ENCODE results near the gene MSH4.
"Not testable (repeated sequence)": the region's sequence is repeated elsewhere in the genome, so short reads cannot be mapped to it uniquely, and the experiment has no call there.

Gene MSH4

DNA sequence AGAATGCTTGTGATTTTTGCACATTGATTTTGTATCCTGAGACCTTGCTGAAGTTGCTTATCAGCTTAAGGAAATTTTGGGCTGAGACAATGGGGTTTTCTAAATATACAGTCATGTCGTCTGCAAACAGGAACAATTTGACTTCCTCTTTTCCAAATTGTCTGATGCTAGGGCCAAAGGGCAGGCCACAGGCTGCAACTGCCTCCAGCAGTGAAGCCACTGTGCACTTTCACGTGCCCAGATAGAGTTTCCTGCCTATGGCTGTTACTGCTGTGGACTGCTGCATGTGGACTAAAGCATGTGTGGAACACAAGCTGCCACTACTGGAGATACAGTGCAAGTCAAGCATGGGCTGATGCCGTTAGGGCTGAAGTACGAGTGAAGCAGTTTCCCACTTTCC, 146.4 kb downstream of the MSH4 start:
- H3K9ac ChIP-seq (ENCODE audit: low read length); H3K27ac ChIP-seq (ENCODE audit: low read depth, low read length): not testable (repeated sequence)

DNA sequence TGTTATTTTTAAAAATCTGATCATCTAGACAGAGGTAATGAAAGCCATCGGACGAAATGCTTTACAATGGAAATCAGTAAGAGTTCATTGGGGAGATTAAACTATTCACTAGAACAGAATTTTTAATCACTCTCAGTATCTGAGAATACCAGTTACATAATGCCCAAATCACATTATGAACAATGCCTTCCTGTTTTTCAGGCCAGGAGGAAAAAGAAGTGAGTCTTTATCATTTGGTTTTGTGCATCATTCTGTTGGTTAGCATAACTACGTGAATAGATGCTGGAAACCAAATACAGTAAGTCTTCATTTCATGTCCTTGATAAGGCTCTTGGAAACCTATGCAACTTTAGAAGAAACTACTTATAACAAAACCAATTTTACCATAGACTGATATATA, 153.5 kb downstream of the MSH4 start:
- Histone ChIP-seq H3K27me3 (ENCODE audit: control insufficient read depth, insufficient read depth, low read length) (no peaks in the 10 kb centered on the region), H3K36me3 (ENCODE audit: control insufficient read depth, insufficient read depth, low read length) (no peaks in the 10 kb centered on the region), H3K4me3 (ENCODE audit: low read depth, low read length) (no peak overlapping the region), H3K9me3 (ENCODE audit: control insufficient read depth, insufficient read depth, low read depth, low read length) (no peaks in the 10 kb centered on the region), H3K4me1 (ENCODE audit: control insufficient read depth, insufficient read depth, low read length) (no peaks in the 10 kb centered on the region), H3K9ac (ENCODE audit: low read length) (no peak overlapping the region), H3K27ac (ENCODE audit: low read depth, low read length) (no peak overlapping the region)

More for the DNA sequence above, 146.4 kb downstream of the MSH4 start:
- H3K27me3 ChIP-seq (ENCODE audit: control insufficient read depth, insufficient read depth, low read length); H3K4me3 ChIP-seq (ENCODE audit: low read depth, low read length); H3K4me1 ChIP-seq (ENCODE audit: control insufficient read depth, insufficient read depth, low read length); H3K36me3 ChIP-seq (ENCODE audit: control insufficient read depth, insufficient read depth, low read length); H3K9me3 ChIP-seq (ENCODE audit: control insufficient read depth, insufficient read depth, low read depth, low read length): not testable (repeated sequence)

DNA sequence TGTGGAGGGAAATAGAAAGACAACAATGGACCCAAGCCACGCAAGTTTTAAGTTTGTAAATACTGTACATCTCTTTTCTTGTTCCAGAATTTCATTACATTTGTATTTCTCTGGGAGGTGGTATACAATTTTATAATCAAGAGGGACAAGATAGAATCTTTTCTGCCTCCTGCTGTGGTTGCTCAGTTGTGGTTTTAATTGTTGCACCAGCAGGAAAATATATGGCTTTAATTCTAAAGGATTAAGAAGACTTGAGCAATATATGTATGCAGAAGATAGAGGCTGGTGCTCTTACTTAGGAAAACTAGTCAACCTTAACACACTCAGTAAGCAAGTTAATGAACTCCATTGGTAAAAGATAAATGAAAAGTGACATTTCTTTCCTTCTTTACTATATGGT, 155.3 kb downstream of the MSH4 start:
- no peaks in the 10 kb centered on the region for H3K27me3 ChIP-seq (ENCODE audit: control insufficient read depth, insufficient read depth, low read length)
- H3K9me3 ChIP-seq (ENCODE audit: control insufficient read depth, insufficient read depth, low read depth, low read length): no peaks in the 10 kb centered on the region
- H3K4me1 ChIP-seq (ENCODE audit: control insufficient read depth, insufficient read depth, low read length): no peaks in the 10 kb centered on the region
- no peaks in the 10 kb centered on the region for H3K36me3 ChIP-seq (ENCODE audit: control insufficient read depth, insufficient read depth, low read length)
- no peak overlapping the region for H3K9ac ChIP-seq (ENCODE audit: low read length)
- H3K4me3 ChIP-seq (ENCODE audit: low read depth, low read length): no peak overlapping the region
- no peak overlapping the region for H3K27ac ChIP-seq (ENCODE audit: low read depth, low read length)

DNA sequence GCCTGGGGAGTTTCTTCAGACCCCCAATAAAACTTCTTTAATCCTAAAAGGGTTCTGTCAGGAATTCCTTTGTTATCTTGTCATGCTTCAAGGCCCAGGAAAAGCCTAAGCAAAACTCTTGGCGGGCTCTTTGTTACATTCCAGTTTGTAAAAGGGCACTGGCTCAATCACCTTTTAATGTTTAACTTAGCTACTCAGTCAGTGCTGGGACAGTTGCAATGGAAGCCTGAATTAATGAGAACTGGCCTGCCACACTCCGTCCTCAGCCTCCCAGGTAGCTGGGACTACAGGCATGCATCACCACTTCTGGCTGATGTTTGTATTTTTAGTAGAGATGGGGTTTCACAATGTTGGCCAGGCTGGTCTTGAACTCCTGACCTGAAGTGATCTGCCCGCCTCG, 156.8 kb downstream of the MSH4 start:
- Histone ChIP-seq H3K4me1 (ENCODE audit: control insufficient read depth, insufficient read depth, low read length) (no peaks in the 10 kb centered on the region), H3K27ac (ENCODE audit: low read depth, low read length) (no peak overlapping the region), H3K9ac (ENCODE audit: low read length) (no peak overlapping the region), H3K9me3 (ENCODE audit: control insufficient read depth, insufficient read depth, low read depth, low read length) (no peaks in the 10 kb centered on the region), H3K36me3 (ENCODE audit: control insufficient read depth, insufficient read depth, low read length) (no peaks in the 10 kb centered on the region), H3K4me3 (ENCODE audit: low read depth, low read length) (no peak overlapping the region), H3K27me3 (ENCODE audit: control insufficient read depth, insufficient read depth, low read length) (no peaks in the 10 kb centered on the region)

DNA sequence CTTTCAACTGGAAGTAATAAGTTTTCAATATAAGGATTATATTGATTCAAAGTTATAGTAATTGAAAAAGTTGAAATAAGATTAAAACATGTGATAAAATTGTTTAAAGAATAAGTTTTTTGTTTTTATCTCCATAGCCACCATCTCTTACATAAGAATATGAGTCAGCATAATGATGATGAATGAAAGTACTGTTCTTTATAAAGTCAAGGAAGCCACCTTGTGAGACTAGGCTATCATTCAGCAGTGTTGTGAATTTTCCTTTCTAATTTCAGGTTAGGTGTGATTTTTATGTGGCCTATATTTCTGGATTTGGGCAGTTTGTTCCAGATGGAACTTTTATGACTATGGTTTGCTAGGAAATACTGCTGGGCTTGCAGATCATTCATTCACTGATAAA, 157.9 kb downstream of the MSH4 start:
- no peak overlapping the region for H3K4me3 ChIP-seq (ENCODE audit: low read depth, low read length)
- H3K9ac ChIP-seq (ENCODE audit: low read length): no peak overlapping the region
- no peaks in the 10 kb centered on the region for H3K4me1 ChIP-seq (ENCODE audit: control insufficient read depth, insufficient read depth, low read length)
- no peaks in the 10 kb centered on the region for H3K27me3 ChIP-seq (ENCODE audit: control insufficient read depth, insufficient read depth, low read length)
- no peak overlapping the region for H3K27ac ChIP-seq (ENCODE audit: low read depth, low read length)
- H3K9me3 ChIP-seq (ENCODE audit: control insufficient read depth, insufficient read depth, low read depth, low read length): no peaks in the 10 kb centered on the region
- no peaks in the 10 kb centered on the region for H3K36me3 ChIP-seq (ENCODE audit: control insufficient read depth, insufficient read depth, low read length)
